ENCODE results near the gene MLLT6. TPM values are rescaled to one million over a fixed set of nuclear protein-coding genes. Genes with fewer than 3 reads are reported as not detected.
A peak's percentile ranks its signal among the peaks of the same experiment; 100 is the strongest.

The MLLT6 gene
- total and polyA plus RNA-seq, 2 of the 13 experiments (the other 11 are each of a cell fraction or from before 2014, with no cell fraction given) = 50.7 to 69.5 TPM

GRCh38 chr17:38672788-38673706 lies 32.0 kb upstream of the MLLT6 start (continued):
- TF ChIP-seq ZNF281 (CRISPR knock-in tag; IDR thresholded peaks at IDR 0.05; ENCODE audit: borderline replicate concordance) (peak; percentile 47), MED13 (CRISPR knock-in tag; IDR thresholded peaks at IDR 0.05) (0 out of 2 replicates have a peak, but pooled peaks have one; percentile 14), ZMYM3 (CRISPR knock-in tag; IDR thresholded peaks at IDR 0.05) (no peak), CBFB (CRISPR knock-in tag; IDR thresholded peaks at IDR 0.05) (no peak), RARG (CRISPR knock-in tag; IDR thresholded peaks at IDR 0.05; ENCODE audit: low read depth) (no peak), ZNF572 (CRISPR knock-in tag; IDR thresholded peaks at IDR 0.05) (0 out of 2 replicates have a peak, but pooled peaks have one; percentile 19), HDAC1 (CRISPR knock-in tag; IDR thresholded peaks at IDR 0.05) (0 out of 2 replicates have a peak, but pooled peaks have one; percentile 5), PTBP1 (IDR thresholded peaks at IDR 0.05; ENCODE audit: low read depth, low read length, poor library complexity, severe bottlenecking) (peak; percentile 2), ZMAT5 (CRISPR knock-in tag; IDR thresholded peaks at IDR 0.05; ENCODE audit: borderline replicate concordance, low read depth) (no peak), CHD4 (IDR thresholded peaks at IDR 0.05; ENCODE audit: borderline replicate concordance, low read length) (no peak), MTA1 (CRISPR knock-in tag; IDR thresholded peaks at IDR 0.05; ENCODE audit: borderline replicate concordance) (peak; percentile 47; the same call in 1 of the 2 replicates), E2F1 (CRISPR knock-in tag; IDR thresholded peaks at IDR 0.05) (no peak), ZZZ3 (CRISPR knock-in tag; IDR thresholded peaks at IDR 0.05; ENCODE audit: borderline replicate concordance) (0 out of 2 replicates have a peak, but pooled peaks have one; percentile 39), ZNF207 (IDR thresholded peaks at IDR 0.05; ENCODE audit: borderline replicate concordance) (no peak), PATZ1 (CRISPR knock-in tag; IDR thresholded peaks at IDR 0.05) (peak; percentile 76), SRSF1 (optimal IDR thresholded peaks at IDR 0.05; ENCODE audit: low read depth, low read length) (no peak), ZNF777 (CRISPR knock-in tag; IDR thresholded peaks at IDR 0.05) (no peak), CTCF (CRISPR knock-in tag; IDR thresholded peaks at IDR 0.05) (no peak), KLF6 (CRISPR knock-in tag; IDR thresholded peaks at IDR 0.05) (no peak), ZBTB38 (CRISPR knock-in tag; IDR thresholded peaks at IDR 0.05) (no peak), KMT2A (CRISPR knock-in tag; IDR thresholded peaks at IDR 0.05) (no peak)

All from HepG2 (cell line).